HL-60 (cell line): ENCODE results near the gene ZNF365.

ENCODE experiments used
- DNase-seq, 2 experiments: peaks; one replicate each; pipeline ENCODE4 v3.0.0-alpha.2; 2010 to 2020; ENCODE audit warnings: low read depth in 1 of 2, low spot score in 1 of 2
- H3K27ac ChIP-seq: fragments of 250-450 bp; sonication (Bioruptor Pico); replicated peaks from 2 replicates; pipeline ENCODE4 v1.5.1; 2020; ENCODE audit warnings: mild to moderate bottlenecking, moderate library complexity
- H3K27me3 ChIP-seq: fragments of 250-450 bp; sonication (Bioruptor Pico); 2 replicates; pipeline ENCODE4 v1.5.1; 2021; ENCODE audit warnings: mild to moderate bottlenecking, moderate library complexity; ENCODE audit not compliant: insufficient read depth, poor library complexity, severe bottlenecking
- H3K4me3 ChIP-seq: replicated peaks from 2 replicates; pipeline ENCODE4 v1.5.1; 2011; ENCODE audit warnings: mild to moderate bottlenecking, control low read depth, low read length; ENCODE audit not compliant: insufficient read depth
- CTCF ChIP-seq: IDR thresholded peaks from one replicate; pipeline ENCODE4 v1.5.1; 2011; ENCODE audit warnings: low read length, control low read depth, inconsistent platforms; ENCODE audit not compliant: insufficient read depth
- GABPA ChIP-seq: IDR thresholded peaks from 2 replicates; pipeline ENCODE4 v1.6.1; 2012; ENCODE audit warnings: low read depth
- POLR2AphosphoS5 ChIP-seq: IDR thresholded peaks from 2 replicates; pipeline ENCODE4 v1.6.1; 2012; ENCODE audit warnings: low read depth
- REST ChIP-seq: IDR thresholded peaks from 2 replicates; pipeline ENCODE4 v1.6.1; 2012; ENCODE audit warnings: low read depth; ENCODE audit not compliant: insufficient replicate concordance
- SPI1 ChIP-seq: IDR thresholded peaks from 2 replicates; pipeline ENCODE4 v1.6.1; 2012; ENCODE audit warnings: low read depth, mild to moderate bottlenecking, borderline replicate concordance

Gene ZNF365

GRCh38 chr10:62426086-62426485 lies 51.9 kb downstream of the ZNF365 start:
- Histone ChIP-seq H3K4me3 (no peak overlapping the region), H3K27me3 (no peaks in the 10 kb centered on the region), H3K27ac (no peak overlapping the region)
- no peak for TF ChIP-seq REST
- TF ChIP-seq GABPA: no peak
- TF ChIP-seq CTCF: no peak
- no peak for TF ChIP-seq POLR2AphosphoS5
- no peak for TF ChIP-seq SPI1
- DNase-seq: no peak

GRCh38 chr10:62426600-62426999 lies 52.4 kb downstream of the ZNF365 start:
- DNase-seq: no peak
- TF ChIP-seq REST (no peak), GABPA (no peak), POLR2AphosphoS5 (no peak), SPI1 (no peak), CTCF (no peak)
- H3K27ac ChIP-seq: no peak overlapping the region
- no peak overlapping the region for H3K4me3 ChIP-seq
- H3K27me3 ChIP-seq: no peaks in the 10 kb centered on the region

- TF ChIP-seq REST: no peak
- no peak for TF ChIP-seq GABPA
- DNase-seq: no peak
- H3K27me3 ChIP-seq: peaks cover 5% of the 10 kb centered on the region
These were observed 56.7 kb downstream of the ZNF365 start for GRCh38 chr10:62430881-62431280.

GRCh38 chr10:62433181-62433692 lies 59.1 kb downstream of the ZNF365 start:
- H3K27ac ChIP-seq: no peak overlapping the region
- no peak overlapping the region for H3K4me3 ChIP-seq
- peaks cover 5% of the 10 kb centered on the region for H3K27me3 ChIP-seq
- DNase-seq: peak; percentile 12 to 20
- TF ChIP-seq SPI1 (no peak), POLR2AphosphoS5 (no peak), CTCF (no peak), GABPA (no peak), REST (no peak)

More at GRCh38 chr10:62430881-62431280, 56.7 kb downstream of the ZNF365 start:
- Histone ChIP-seq H3K4me3 (no peak overlapping the region), H3K27ac (no peak overlapping the region)
